ENCODE data around the gene TRANK1.
A peak's percentile ranks its signal among the peaks of the same experiment; 100 is the strongest.

The TRANK1 gene

GRCh38 chr3:36815375-36815774 lies 129.5 kb downstream of the TRANK1 start:
- peak overlapping the region in 1 of 2 experiments; percentile 53 for H3K14ac ChIP-seq (ENCODE audit: low read length in 2 of 2)
- H2BK5ac ChIP-seq (ENCODE audit: low read depth, low read length, poor library complexity, severe bottlenecking): no peak overlapping the region
- no peak overlapping the region for H3K23ac ChIP-seq (ENCODE audit: low read length in 2 of 2)
- peaks cover 4 to 23% of the 10 kb centered on the region in 2 experiments for H3K27me3 ChIP-seq (ENCODE audit: control insufficient read depth in 1 of 2, insufficient read depth in 1 of 2, low read length in 2 of 2)
- H3K18ac ChIP-seq (ENCODE audit: low read depth in 1 of 2, low read length in 2 of 2): no peak overlapping the region
- H2BK120ac ChIP-seq (ENCODE audit: low read depth, low read length): no peak overlapping the region
- 83% methylated on average over 8 of the region's 9 CpGs for WGBS
- no peak overlapping the region for H2BK15ac ChIP-seq (ENCODE audit: low read depth, poor library complexity, severe bottlenecking)
- H4K91ac ChIP-seq (ENCODE audit: low read length): no peak overlapping the region
- no peak overlapping the region for H3K9ac ChIP-seq (ENCODE audit: low read length)
- no peaks in the 10 kb centered on the region for H3K9me3 ChIP-seq (ENCODE audit: control insufficient read depth, low read length)
- no peaks in the 10 kb centered on the region for H3K79me1 ChIP-seq (replicated peaks; ENCODE audit: low read length, poor library complexity, severe bottlenecking)
- no peaks in the 10 kb centered on the region for H3K4me1 ChIP-seq (ENCODE audit: control insufficient read depth, insufficient read depth, low read depth, low read length)
- H4K8ac ChIP-seq (ENCODE audit: low read length): no peak overlapping the region
- H3K27ac ChIP-seq (ENCODE audit: low read length, poor library complexity, severe bottlenecking): no peak overlapping the region
- no peak overlapping the region for H3K4me2 ChIP-seq (ENCODE audit: low read length, poor library complexity, severe bottlenecking)
- H2AFZ ChIP-seq (ENCODE audit: low read depth, low read length): no peak overlapping the region
- no peak overlapping the region for H2BK12ac ChIP-seq (ENCODE audit: low read length in 2 of 2)
- DNase-seq: no peak
- H3K4me3 ChIP-seq (ENCODE audit: insufficient read depth in 1 of 2, low read depth in 1 of 2, low read length in 2 of 2): no peak overlapping the region
- H3K4ac ChIP-seq (ENCODE audit: low read depth in 1 of 2, low read length in 2 of 2): no peak overlapping the region
- no peaks in the 10 kb centered on the region for H3K36me3 ChIP-seq (ENCODE audit: control insufficient read depth in 1 of 2, insufficient read depth in 2 of 2, low read depth in 1 of 2, low read length in 2 of 2)
- no peak overlapping the region for H2AK5ac ChIP-seq (ENCODE audit: low read length, severe bottlenecking)

- Histone ChIP-seq H2BK120ac (ENCODE audit: low read depth, low read length) (no peak overlapping the region), H4K8ac (ENCODE audit: low read length) (no peak overlapping the region), H3K14ac (ENCODE audit: low read length in 2 of 2) (no peak overlapping the region), H2AK5ac (ENCODE audit: low read length, severe bottlenecking) (no peak overlapping the region), H3K9ac (ENCODE audit: low read length) (no peak overlapping the region), H3K4me1 (ENCODE audit: control insufficient read depth, insufficient read depth, low read depth, low read length) (no peaks in the 10 kb centered on the region), H3K79me1 (replicated peaks; ENCODE audit: low read length, poor library complexity, severe bottlenecking) (no peaks in the 10 kb centered on the region), H3K4ac (ENCODE audit: low read depth in 1 of 2, low read length in 2 of 2) (no peak overlapping the region), H3K27ac (ENCODE audit: low read length, poor library complexity, severe bottlenecking) (no peak overlapping the region), H2AFZ (ENCODE audit: low read depth, low read length) (no peak overlapping the region), H3K27me3 (ENCODE audit: control insufficient read depth in 1 of 2, insufficient read depth in 1 of 2, low read length in 2 of 2) (peaks cover 4 to 23% of the 10 kb centered on the region in 2 experiments), H3K9me3 (ENCODE audit: control insufficient read depth, low read length) (no peaks in the 10 kb centered on the region), H3K23ac (ENCODE audit: low read length in 2 of 2) (no peak overlapping the region), H2BK15ac (ENCODE audit: low read depth, poor library complexity, severe bottlenecking) (no peak overlapping the region), H2BK5ac (ENCODE audit: low read depth, low read length, poor library complexity, severe bottlenecking) (no peak overlapping the region), H3K18ac (ENCODE audit: low read depth in 1 of 2, low read length in 2 of 2) (no peak overlapping the region), H2BK12ac (ENCODE audit: low read length in 2 of 2) (no peak overlapping the region), H3K36me3 (ENCODE audit: control insufficient read depth in 1 of 2, insufficient read depth in 2 of 2, low read depth in 1 of 2, low read length in 2 of 2) (no peaks in the 10 kb centered on the region), H3K4me2 (ENCODE audit: low read length, poor library complexity, severe bottlenecking) (no peak overlapping the region), H3K4me3 (ENCODE audit: insufficient read depth in 1 of 2, low read depth in 1 of 2, low read length in 2 of 2) (no peak overlapping the region), H4K91ac (ENCODE audit: low read length) (no peak overlapping the region)
- no peak for DNase-seq
- 42% methylated on average over 4 of the region's 4 CpGs for WGBS
Observed at GRCh38 chr3:36814776-36815175, 130.1 kb downstream of the TRANK1 start.

- Histone ChIP-seq H3K4me3 (ENCODE audit: insufficient read depth in 1 of 2, low read depth in 1 of 2, low read length in 2 of 2) (no peak overlapping the region), H3K36me3 (ENCODE audit: control insufficient read depth in 1 of 2, insufficient read depth in 2 of 2, low read depth in 1 of 2, low read length in 2 of 2) (no peaks in the 10 kb centered on the region), H2BK15ac (ENCODE audit: low read depth, poor library complexity, severe bottlenecking) (no peak overlapping the region), H2BK12ac (ENCODE audit: low read length in 2 of 2) (no peak overlapping the region), H3K27me3 (ENCODE audit: control insufficient read depth in 1 of 2, insufficient read depth in 1 of 2, low read length in 2 of 2) (peaks cover 4 to 23% of the 10 kb centered on the region in 2 experiments), H3K9ac (ENCODE audit: low read length) (no peak overlapping the region), H2BK5ac (ENCODE audit: low read depth, low read length, poor library complexity, severe bottlenecking) (no peak overlapping the region), H3K4me1 (ENCODE audit: control insufficient read depth, insufficient read depth, low read depth, low read length) (no peaks in the 10 kb centered on the region), H3K23ac (ENCODE audit: low read length in 2 of 2) (no peak overlapping the region), H3K9me3 (ENCODE audit: control insufficient read depth, low read length) (no peaks in the 10 kb centered on the region), H3K27ac (ENCODE audit: low read length, poor library complexity, severe bottlenecking) (no peak overlapping the region), H3K14ac (ENCODE audit: low read length in 2 of 2) (no peak overlapping the region), H3K4ac (ENCODE audit: low read depth in 1 of 2, low read length in 2 of 2) (no peak overlapping the region), H3K4me2 (ENCODE audit: low read length, poor library complexity, severe bottlenecking) (no peak overlapping the region), H2AFZ (ENCODE audit: low read depth, low read length) (no peak overlapping the region), H2BK120ac (ENCODE audit: low read depth, low read length) (no peak overlapping the region), H4K91ac (ENCODE audit: low read length) (no peak overlapping the region), H4K8ac (ENCODE audit: low read length) (no peak overlapping the region), H3K18ac (ENCODE audit: low read depth in 1 of 2, low read length in 2 of 2) (no peak overlapping the region), H3K79me1 (replicated peaks; ENCODE audit: low read length, poor library complexity, severe bottlenecking) (no peaks in the 10 kb centered on the region), H2AK5ac (ENCODE audit: low read length, severe bottlenecking) (no peak overlapping the region)
- no peak for DNase-seq
- WGBS: 77% methylated on average over 7 of the region's 7 CpGs
Observed at GRCh38 chr3:36814066-36814717, 130.7 kb downstream of the TRANK1 start.

- H3K27me3 ChIP-seq (ENCODE audit: control insufficient read depth in 1 of 2, insufficient read depth in 1 of 2, low read length in 2 of 2): peaks cover 4 to 24% of the 10 kb centered on the region in 2 experiments
- H2BK5ac ChIP-seq (ENCODE audit: low read depth, low read length, poor library complexity, severe bottlenecking): peak overlapping the region; percentile 1
- no peak overlapping the region for H3K4me2 ChIP-seq (ENCODE audit: low read length, poor library complexity, severe bottlenecking)
- no peak overlapping the region for H2AK5ac ChIP-seq (ENCODE audit: low read length, severe bottlenecking)
- H3K4me3 ChIP-seq (ENCODE audit: insufficient read depth in 1 of 2, low read depth in 1 of 2, low read length in 2 of 2): peak overlapping the region in 1 of 2 experiments; percentile 5
- no peak overlapping the region for H3K9ac ChIP-seq (ENCODE audit: low read length)
- no peaks in the 10 kb centered on the region for H3K9me3 ChIP-seq (ENCODE audit: control insufficient read depth, low read length)
- no peak overlapping the region for H3K27ac ChIP-seq (ENCODE audit: low read length, poor library complexity, severe bottlenecking)
- 88% methylated on average over 6 of the region's 6 CpGs for WGBS
- no peak overlapping the region for H2BK120ac ChIP-seq (ENCODE audit: low read depth, low read length)
- H3K79me1 ChIP-seq (replicated peaks; ENCODE audit: low read length, poor library complexity, severe bottlenecking): no peaks in the 10 kb centered on the region
- no peak overlapping the region for H3K23ac ChIP-seq (ENCODE audit: low read length in 2 of 2)
- no peak overlapping the region for H3K4ac ChIP-seq (ENCODE audit: low read depth in 1 of 2, low read length in 2 of 2)
- H2BK12ac ChIP-seq (ENCODE audit: low read length in 2 of 2): no peak overlapping the region
- no peak overlapping the region for H2BK15ac ChIP-seq (ENCODE audit: low read depth, poor library complexity, severe bottlenecking)
- no peak overlapping the region for H3K18ac ChIP-seq (ENCODE audit: low read depth in 1 of 2, low read length in 2 of 2)
- H4K91ac ChIP-seq (ENCODE audit: low read length): no peak overlapping the region
- H4K8ac ChIP-seq (ENCODE audit: low read length): no peak overlapping the region
- DNase-seq: no peak
- no peaks in the 10 kb centered on the region for H3K36me3 ChIP-seq (ENCODE audit: control insufficient read depth in 1 of 2, insufficient read depth in 2 of 2, low read depth in 1 of 2, low read length in 2 of 2)
- H2AFZ ChIP-seq (ENCODE audit: low read depth, low read length): no peak overlapping the region
- H3K4me1 ChIP-seq (ENCODE audit: control insufficient read depth, insufficient read depth, low read depth, low read length): no peaks in the 10 kb centered on the region
- H3K14ac ChIP-seq (ENCODE audit: low read length in 2 of 2): no peak overlapping the region
Observed at GRCh38 chr3:36813305-36813704, 131.5 kb downstream of the TRANK1 start.
